ENCODE data around the gene EXOC6B. TPM values are rescaled to one million over a fixed set of nuclear protein-coding genes. Genes with fewer than 3 reads are reported as not detected.

EXOC6B gene
- total and polyA plus RNA-seq, 12 donors = 16.3 to 243 (median 144) TPM

- intact Hi-C loops (cut with DNase I) = loop anchor here in 4 of 10 donors (5.0 to 10.0 kb wide), 3 partner anchors 210 to 583 kb away; no protein-coding TSS in a partner anchor
- no peak overlapping the region for H3K27ac ChIP-seq
- H3K36me3 ChIP-seq = peaks cover 0 to 7% (median 0%) of the 10 kb centered on the region in 9 donors
- peak; percentile 45 to 82 (median 74) for ATAC-seq
- DNase-seq = peak; percentile 55 to 75
- peaks cover 14 to 29% (median 19%) of the 10 kb centered on the region in 9 donors for H3K4me1 ChIP-seq
- H3K27me3 ChIP-seq = peaks cover 0 to 4% (median 0%) of the 10 kb centered on the region in 7 donors
- H3K9me3 ChIP-seq = no peaks in the 10 kb centered on the region
- peak overlapping the region in 2 of 10 donors; percentile 11 to 15 for H3K4me3 ChIP-seq
- TF ChIP-seq, protein P1, sequence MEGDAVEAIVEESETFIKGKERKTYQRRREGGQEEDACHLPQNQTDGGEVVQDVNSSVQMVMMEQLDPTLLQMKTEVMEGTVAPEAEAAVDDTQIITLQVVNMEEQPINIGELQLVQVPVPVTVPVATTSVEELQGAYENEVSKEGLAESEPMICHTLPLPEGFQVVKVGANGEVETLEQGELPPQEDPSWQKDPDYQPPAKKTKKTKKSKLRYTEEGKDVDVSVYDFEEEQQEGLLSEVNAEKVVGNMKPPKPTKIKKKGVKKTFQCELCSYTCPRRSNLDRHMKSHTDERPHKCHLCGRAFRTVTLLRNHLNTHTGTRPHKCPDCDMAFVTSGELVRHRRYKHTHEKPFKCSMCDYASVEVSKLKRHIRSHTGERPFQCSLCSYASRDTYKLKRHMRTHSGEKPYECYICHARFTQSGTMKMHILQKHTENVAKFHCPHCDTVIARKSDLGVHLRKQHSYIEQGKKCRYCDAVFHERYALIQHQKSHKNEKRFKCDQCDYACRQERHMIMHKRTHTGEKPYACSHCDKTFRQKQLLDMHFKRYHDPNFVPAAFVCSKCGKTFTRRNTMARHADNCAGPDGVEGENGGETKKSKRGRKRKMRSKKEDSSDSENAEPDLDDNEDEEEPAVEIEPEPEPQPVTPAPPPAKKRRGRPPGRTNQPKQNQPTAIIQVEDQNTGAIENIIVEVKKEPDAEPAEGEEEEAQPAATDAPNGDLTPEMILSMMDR (IDR thresholded peaks at IDR 0.05) = peak; percentile 68 to 96 (median 90)
- 17 to 22% methylated on average over 10 of the region's 10 CpGs for WGBS, 2 donors
These were observed 688.3 kb downstream of the EXOC6B start for GRCh38 chr2:72137498-72138010.

DNA sequence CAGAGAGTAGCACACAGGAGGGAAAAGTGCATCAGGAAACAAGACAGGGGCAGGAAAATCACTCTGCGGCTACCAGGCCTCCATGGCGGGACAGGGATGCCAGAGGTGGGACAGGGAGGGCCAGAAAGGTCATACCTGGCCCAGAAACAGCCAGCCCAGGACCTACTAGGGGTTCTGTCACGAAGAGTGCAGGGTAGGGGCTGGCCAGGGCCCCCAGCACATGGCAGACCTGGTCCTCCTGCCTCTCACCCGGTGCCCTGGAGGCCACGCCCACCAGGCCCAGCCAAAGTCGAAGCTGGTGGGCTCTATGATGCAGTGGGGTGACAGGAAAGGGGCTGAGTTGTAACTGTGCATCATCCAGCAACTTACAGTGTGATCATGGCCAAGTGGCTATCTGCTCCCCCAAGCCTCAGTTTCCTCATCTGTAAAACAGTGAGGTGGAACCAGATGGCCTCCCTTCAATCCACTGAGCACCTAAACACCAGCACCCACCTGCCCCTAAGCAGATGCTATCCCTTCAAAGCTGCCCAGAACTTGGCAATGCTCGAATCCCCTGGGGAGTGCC, 688.8 kb downstream of the EXOC6B start:
- no peak overlapping the region for H3K27ac ChIP-seq
- DNase-seq = no peak
- intact Hi-C loops (cut with DNase I) = loop anchor here in 4 of 10 donors (5.0 to 10.0 kb wide), 3 partner anchors 210 to 582 kb away; no protein-coding TSS in a partner anchor
- peaks cover 0 to 10% (median 0%) of the 10 kb centered on the region in 9 donors for H3K36me3 ChIP-seq
- TF ChIP-seq, protein P1 (IDR thresholded peaks at IDR 0.05) = no peak
- H3K4me1 ChIP-seq = peaks cover 11 to 24% (median 15%) of the 10 kb centered on the region in 9 donors
- peaks cover 0 to 5% (median 0%) of the 10 kb centered on the region in 7 donors for H3K27me3 ChIP-seq
- no peak overlapping the region for H3K4me3 ChIP-seq
- no peak for ATAC-seq
- WGBS, 2 donors = 64 to 73% methylated on average over 7 of the region's 7 CpGs
- H3K9me3 ChIP-seq = no peaks in the 10 kb centered on the region

DNA sequence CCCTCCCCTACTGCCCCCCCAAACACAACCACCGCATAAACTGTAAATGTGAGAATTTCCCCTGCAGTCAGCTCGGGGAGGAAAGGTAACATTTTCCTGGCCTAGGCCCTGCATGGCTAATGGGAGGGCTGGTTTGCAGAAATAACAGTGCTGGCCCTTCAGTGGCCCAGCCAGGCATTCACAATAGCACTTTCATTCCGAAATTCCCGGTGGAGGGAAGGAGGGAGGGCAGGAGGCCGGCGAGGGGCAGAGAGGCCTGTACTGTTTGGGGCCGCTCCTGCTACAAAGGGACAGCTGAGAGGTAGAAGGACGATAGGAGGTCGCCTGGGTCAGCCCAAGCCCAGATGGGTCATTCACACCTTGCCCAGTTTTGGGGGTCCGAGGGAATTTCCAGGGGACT, 689.5 kb downstream of the EXOC6B start:
- TF ChIP-seq, protein P1 (IDR thresholded peaks at IDR 0.05) = no peak
- Histone ChIP-seq H3K27ac (no peak overlapping the region), H3K4me1 (peaks cover 11 to 24% (median 15%) of the 10 kb centered on the region in 9 donors), H3K36me3 (peaks cover 0 to 10% (median 0%) of the 10 kb centered on the region in 9 donors), H3K27me3 (peaks cover 0 to 12% (median 0%) of the 10 kb centered on the region in 7 donors), H3K9me3 (no peaks in the 10 kb centered on the region), H3K4me3 (no peak overlapping the region)
- WGBS, 2 donors = 67 to 82% methylated on average over 10 of the region's 10 CpGs
- intact Hi-C loops (cut with DNase I) = loop anchor here in 4 of 10 donors (5.0 to 10.0 kb wide), 3 partner anchors 209 to 582 kb away; no protein-coding TSS in a partner anchor
- ATAC-seq (no peak), DNase-seq (no peak)

DNA sequence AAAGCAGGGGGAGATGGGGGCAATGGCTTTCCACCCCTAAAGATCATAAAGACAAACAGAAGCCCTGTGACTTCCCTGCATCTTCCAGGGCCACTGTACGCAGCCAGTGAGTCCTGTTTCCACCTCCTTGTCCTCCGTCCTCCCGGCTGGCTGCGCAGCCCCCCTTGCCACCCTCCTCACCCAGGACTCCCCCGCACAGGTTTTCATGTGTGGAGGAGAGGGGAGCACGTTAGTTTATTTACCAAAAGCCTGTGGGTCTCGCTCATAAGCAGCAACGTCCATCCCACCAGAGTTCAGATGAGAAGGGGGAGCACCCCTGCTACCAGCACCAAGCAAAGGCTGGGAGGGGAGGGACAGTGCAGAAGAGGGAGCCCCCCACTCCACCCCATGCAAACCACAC, 689.9 kb downstream of the EXOC6B start:
- no peak for ATAC-seq
- H3K27ac ChIP-seq = no peak overlapping the region
- H3K27me3 ChIP-seq = peaks cover 0 to 16% (median 0%) of the 10 kb centered on the region in 7 donors
- no peak for DNase-seq
- 87 to 94% methylated on average over 8 of the region's 8 CpGs for WGBS, 2 donors
- intact Hi-C loops (cut with DNase I) = loop anchor here in 4 of 10 donors (5.0 to 10.0 kb wide), 3 partner anchors 209 to 581 kb away; no protein-coding TSS in a partner anchor
- H3K4me1 ChIP-seq = peaks cover 11 to 24% (median 15%) of the 10 kb centered on the region in 9 donors
- no peak overlapping the region for H3K4me3 ChIP-seq
- H3K9me3 ChIP-seq = no peaks in the 10 kb centered on the region
- peaks cover 0 to 10% (median 0%) of the 10 kb centered on the region in 9 donors for H3K36me3 ChIP-seq
- TF ChIP-seq, protein P1 (IDR thresholded peaks at IDR 0.05) = no peak

Data from heart right ventricle (tissue), 16 donors.